ENCODE data around the gene CRHR2.
"Not testable (repeated sequence)": the region's sequence is repeated elsewhere in the genome, so short reads cannot be mapped to it uniquely, and the experiment has no call there.

Gene CRHR2

GRCh38 chr7:30652132-30652531 lies 30.1 kb downstream of the CRHR2 start:
- no peak for DNase-seq

- no peak for DNase-seq
Measured at GRCh38 chr7:30650421-30650808, 31.8 kb downstream of the CRHR2 start.

- no peak for DNase-seq
Measured at GRCh38 chr7:30649717-30650420, 32.4 kb downstream of the CRHR2 start.

GRCh38 chr7:30648744-30649540 lies 33.3 kb downstream of the CRHR2 start:
- DNase-seq: no peak

- no peak for DNase-seq
Measured at GRCh38 chr7:30647589-30648364, 34.5 kb downstream of the CRHR2 start.

- DNase-seq: no peak
Measured at GRCh38 chr7:30646154-30646553, 36.1 kb downstream of the CRHR2 start.

GRCh38 chr7:30645661-30646060 lies 36.6 kb downstream of the CRHR2 start:
- DNase-seq: no peak

GRCh38 chr7:30644286-30644955 lies 37.8 kb downstream of the CRHR2 start:
- no peak for DNase-seq

- no peak for DNase-seq
Measured at GRCh38 chr7:30642789-30643188, 39.5 kb downstream of the CRHR2 start.

- DNase-seq: not testable (repeated sequence)
Measured at GRCh38 chr7:30642322-30642721, 39.9 kb downstream of the CRHR2 start.

- no peak for DNase-seq
Measured at GRCh38 chr7:30635798-30636197, 46.5 kb downstream of the CRHR2 start.

- no peak for DNase-seq
Measured at GRCh38 chr7:30634634-30635201, 47.5 kb downstream of the CRHR2 start.

GRCh38 chr7:30634193-30634626 lies 48.0 kb downstream of the CRHR2 start:
- DNase-seq: no peak

- DNase-seq: no peak
Measured at GRCh38 chr7:30633223-30633622, 49.0 kb downstream of the CRHR2 start.

- no peak for DNase-seq
Measured at GRCh38 chr7:30630986-30631385, 51.3 kb downstream of the CRHR2 start.

- DNase-seq: peak in 1 of 2 experiments; percentile 12
Measured at GRCh38 chr7:30627026-30627425, 55.2 kb downstream of the CRHR2 start.

- no peak for DNase-seq
Measured at GRCh38 chr7:30625283-30625682, 57.0 kb downstream of the CRHR2 start.

GRCh38 chr7:30618961-30619360 lies 63.3 kb downstream of the CRHR2 start:
- no peak for DNase-seq

- no peak for DNase-seq
Measured at GRCh38 chr7:30618080-30618676, 64.1 kb downstream of the CRHR2 start.

- DNase-seq: no peak
Measured at GRCh38 chr7:30617359-30617758, 64.9 kb downstream of the CRHR2 start.

- no peak for DNase-seq
Measured at GRCh38 chr7:30616318-30616717, 65.9 kb downstream of the CRHR2 start.

Measured in activated CD4-positive, alpha-beta T cell treated with anti-CD3 and anti-CD28 coated beads, Interleukin-2, amount 50 U/mL, for 4 hours (primary cell).